ENCODE measurements around the gene FABP7.

Gene FABP7

GRCh38 chr6:122734529-122735395, 44.8 kb upstream of the FABP7 start:
- POLR2A ChIA-PET: no interaction called here

GRCh38 chr6:122735582-122735981, 43.9 kb upstream of the FABP7 start:
- CTCF ChIA-PET: interaction anchor here (0.6 kb wide), 1 partner anchor 205 kb away, joined by 3 read pairs; no protein-coding TSS in a partner anchor
- POLR2A ChIA-PET: interaction anchor here (1.0 kb wide), 1 partner anchor 134 kb away, joined by 3 read pairs; no protein-coding TSS in a partner anchor
- peak; percentile 18 for DNase-seq (ENCODE audit: extremely low spot score)
- TF ChIP-seq L3MBTL2 (conservative IDR thresholded peaks at IDR 0.05): no peak
- peak; percentile 58; the same call in 1 of the 2 replicates for TF ChIP-seq PKNOX1 (IDR thresholded peaks at IDR 0.05)

More at GRCh38 chr6:122734529-122735395, 44.8 kb upstream of the FABP7 start:
- no peak for DNase-seq (ENCODE audit: extremely low spot score)
- CTCF ChIA-PET: interaction anchor here (0.6 to 8.1 kb wide), 2 partner anchors 104 to 204 kb away, joined by 3 to 87 read pairs; no protein-coding TSS in a partner anchor
- TF ChIP-seq ARNT (IDR thresholded peaks at IDR 0.05): no peak
- no peak for TF ChIP-seq FOXM1 (IDR thresholded peaks at IDR 0.05; ENCODE audit: borderline replicate concordance)
- no peak for TF ChIP-seq SUZ12 (IDR thresholded peaks at IDR 0.05)
- no peak for TF ChIP-seq TARDBP (IDR thresholded peaks at IDR 0.05)
- no peak for TF ChIP-seq PKNOX1 (IDR thresholded peaks at IDR 0.05)
- TF ChIP-seq ELF4 (IDR thresholded peaks at IDR 0.05): no peak
- TF ChIP-seq L3MBTL2 (conservative IDR thresholded peaks at IDR 0.05): no peak
- no peak for TF ChIP-seq FOXA1 (IDR thresholded peaks at IDR 0.05)
- TF ChIP-seq LEF1 (IDR thresholded peaks at IDR 0.05; ENCODE audit: borderline replicate concordance): no peak
- TF ChIP-seq SP1 (IDR thresholded peaks at IDR 0.05): no peak
- TF ChIP-seq ZNF384 (IDR thresholded peaks at IDR 0.05): no peak

- TF ChIP-seq PKNOX1 (IDR thresholded peaks at IDR 0.05) (peak; percentile 13; the same call in 1 of the 2 replicates), SUZ12 (IDR thresholded peaks at IDR 0.05) (no peak)
- DNase-seq (ENCODE audit: extremely low spot score): peak; percentile 24
- ChIA-PET CTCF (no interaction called here), POLR2A (interaction anchor here (0.5 to 1.0 kb wide), 2 partner anchors 133 to 337 kb away, joined by 3 read pairs; partner anchors contain the start of gene HSF2)
These were observed 43.4 kb upstream of the FABP7 start for GRCh38 chr6:122736163-122736562.

- CTCF ChIA-PET: interaction anchor here (1.2 kb wide), 1 partner anchor 9 kb away, joined by 5 read pairs; no protein-coding TSS in a partner anchor
- DNase-seq (ENCODE audit: extremely low spot score): no peak
- TF ChIP-seq LEF1 (IDR thresholded peaks at IDR 0.05; ENCODE audit: borderline replicate concordance) (no peak), HDGF (IDR thresholded peaks at IDR 0.05; ENCODE audit: borderline replicate concordance) (no peak), L3MBTL2 (conservative IDR thresholded peaks at IDR 0.05) (no peak), CTBP1 (IDR thresholded peaks at IDR 0.05; ENCODE audit: borderline replicate concordance) (no peak), FOXM1 (IDR thresholded peaks at IDR 0.05; ENCODE audit: borderline replicate concordance) (no peak), SUZ12 (IDR thresholded peaks at IDR 0.05) (no peak)
These were observed 42.9 kb upstream of the FABP7 start for GRCh38 chr6:122736616-122737015.

DNA sequence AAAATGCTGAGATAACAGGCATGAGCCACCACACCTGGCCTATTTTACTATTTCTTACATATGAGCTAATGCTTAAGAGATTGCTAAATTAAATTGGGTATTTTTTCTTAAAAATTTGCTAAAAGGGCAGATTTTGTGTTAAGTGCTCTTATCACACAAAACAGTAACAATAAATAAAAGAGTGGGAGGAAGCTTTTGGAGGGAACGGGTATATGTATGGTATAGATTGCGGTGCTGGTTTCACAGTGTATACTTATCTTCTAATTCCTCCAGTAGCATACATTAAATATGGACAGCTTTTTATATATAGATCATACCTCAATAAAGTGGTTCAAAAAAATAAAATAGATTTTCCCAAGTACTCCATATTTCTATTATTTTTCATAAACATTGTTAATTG, 39.4 kb upstream of the FABP7 start:
- CTCF ChIA-PET: interaction anchor here (1.6 kb wide), 1 partner anchor 99 kb away, joined by 6 read pairs; no protein-coding TSS in a partner anchor
- TF ChIP-seq TARDBP (IDR thresholded peaks at IDR 0.05) (no peak), FOXA1 (IDR thresholded peaks at IDR 0.05) (no peak), NFRKB (IDR thresholded peaks at IDR 0.05) (no peak), SP1 (IDR thresholded peaks at IDR 0.05) (no peak), LEF1 (IDR thresholded peaks at IDR 0.05; ENCODE audit: borderline replicate concordance) (no peak), HDGF (IDR thresholded peaks at IDR 0.05; ENCODE audit: borderline replicate concordance) (no peak), BHLHE40 (IDR thresholded peaks at IDR 0.05; ENCODE audit: borderline replicate concordance) (no peak), FOXK2 (IDR thresholded peaks at IDR 0.05) (no peak), ARNT (IDR thresholded peaks at IDR 0.05) (no peak), L3MBTL2 (conservative IDR thresholded peaks at IDR 0.05) (no peak), ELF4 (IDR thresholded peaks at IDR 0.05) (no peak), PKNOX1 (IDR thresholded peaks at IDR 0.05) (no peak), FOXM1 (IDR thresholded peaks at IDR 0.05; ENCODE audit: borderline replicate concordance) (no peak), SUZ12 (IDR thresholded peaks at IDR 0.05) (no peak), ZNF384 (IDR thresholded peaks at IDR 0.05) (no peak), CTBP1 (IDR thresholded peaks at IDR 0.05; ENCODE audit: borderline replicate concordance) (no peak)
- POLR2A ChIA-PET: interaction anchor here (1.7 kb wide), 1 partner anchor 49 kb away, joined by 7 read pairs; the partner anchor contains the start of gene SMPDL3A
- no peak for DNase-seq (ENCODE audit: extremely low spot score)

More at GRCh38 chr6:122736616-122737015, 42.9 kb upstream of the FABP7 start:
- POLR2A ChIA-PET: interaction anchor here (0.5 kb wide), 1 partner anchor 337 kb away, joined by 3 read pairs; the partner anchor contains the start of gene HSF2

All from HEK293T (cell line).